ENCODE data around the gene TPCN2. TPM values are rescaled to one million over a fixed set of nuclear protein-coding genes. Genes with fewer than 3 reads are reported as not detected.

TPCN2 gene
- polyA plus RNA-seq, 5 donors: 9.2 to 15.1 (median 13.8) TPM

- no peak for DNase-seq
These were observed 6.5 kb downstream of the TPCN2 start for GRCh38 chr11:69055212-69055586.

- no peak for DNase-seq
These were observed 7.1 kb downstream of the TPCN2 start for GRCh38 chr11:69055598-69056516.

- no peak for DNase-seq
These were observed 8.5 kb downstream of the TPCN2 start for GRCh38 chr11:69057236-69057635.

GRCh38 chr11:69057801-69058200, 9.1 kb downstream of the TPCN2 start:
- DNase-seq: no peak

- DNase-seq: no peak
These were observed 10.0 kb downstream of the TPCN2 start for GRCh38 chr11:69058511-69059270.

GRCh38 chr11:69059429-69059828, 10.7 kb downstream of the TPCN2 start:
- DNase-seq: no peak

- DNase-seq: no peak
These were observed 11.3 kb downstream of the TPCN2 start for GRCh38 chr11:69059985-69060384.

GRCh38 chr11:69060806-69061712, 12.3 kb downstream of the TPCN2 start:
- no peak for DNase-seq

GRCh38 chr11:69061713-69062053, 13.0 kb downstream of the TPCN2 start:
- no peak for DNase-seq

GRCh38 chr11:69062169-69062855, 13.6 kb downstream of the TPCN2 start:
- DNase-seq: no peak

- no peak for DNase-seq
These were observed 14.3 kb downstream of the TPCN2 start for GRCh38 chr11:69062873-69063651.

GRCh38 chr11:69063652-69064260, 15.0 kb downstream of the TPCN2 start:
- no peak for DNase-seq

GRCh38 chr11:69064394-69064957, 15.7 kb downstream of the TPCN2 start:
- DNase-seq: no peak

- DNase-seq: no peak
These were observed 16.5 kb downstream of the TPCN2 start for GRCh38 chr11:69065147-69065710.

GRCh38 chr11:69066122-69067112, 17.7 kb downstream of the TPCN2 start:
- DNase-seq: no peak

- DNase-seq: no peak
These were observed 18.5 kb downstream of the TPCN2 start for GRCh38 chr11:69067200-69067599.

- no peak for DNase-seq
These were observed 22.5 kb downstream of the TPCN2 start for GRCh38 chr11:69071086-69071800.

Data from right lung (tissue), 5 donors.